GM18526 (cell line): ENCODE results near the gene MAP4.

Experiments used
- POLR2A ChIP-seq: IDR thresholded peaks from 3 replicates; pipeline ENCODE4 v1.6.1; 2011; ENCODE audit not compliant: insufficient read length; ENCODE audit errors: extremely low read depth

Gene MAP4

GRCh38 chr3:47950453-47951169 is 65.6 kb downstream of the MAP4 start:
- TF ChIP-seq POLR2A, result no peak

- TF ChIP-seq POLR2A, result no peak
These were observed 66.2 kb downstream of the MAP4 start for GRCh38 chr3:47949979-47950378.

GRCh38 chr3:47940232-47940631 is 76.0 kb downstream of the MAP4 start:
- no peak for TF ChIP-seq POLR2A

- no peak for TF ChIP-seq POLR2A
These were observed 83.8 kb downstream of the MAP4 start for GRCh38 chr3:47932421-47932820.

- TF ChIP-seq POLR2A, result no peak
These were observed 85.2 kb downstream of the MAP4 start for GRCh38 chr3:47930979-47931378.

- no peak for TF ChIP-seq POLR2A
These were observed 99.5 kb downstream of the MAP4 start for GRCh38 chr3:47916696-47917095.

GRCh38 chr3:47916201-47916600 is 100.0 kb downstream of the MAP4 start:
- TF ChIP-seq POLR2A, result no peak

- no peak for TF ChIP-seq POLR2A
These were observed 104.2 kb downstream of the MAP4 start for GRCh38 chr3:47912006-47912504.

GRCh38 chr3:47910777-47911440 is 105.3 kb downstream of the MAP4 start:
- no peak for TF ChIP-seq POLR2A

- TF ChIP-seq POLR2A, result no peak
These were observed 106.0 kb downstream of the MAP4 start for GRCh38 chr3:47910233-47910632.

GRCh38 chr3:47909607-47910006 is 106.6 kb downstream of the MAP4 start:
- no peak for TF ChIP-seq POLR2A

- TF ChIP-seq POLR2A, result no peak
These were observed 107.5 kb downstream of the MAP4 start for GRCh38 chr3:47908744-47909143.

- no peak for TF ChIP-seq POLR2A
These were observed 108.4 kb downstream of the MAP4 start for GRCh38 chr3:47907784-47908183.

GRCh38 chr3:47902746-47903145 is 113.5 kb downstream of the MAP4 start:
- TF ChIP-seq POLR2A, result no peak

GRCh38 chr3:47901280-47901833 is 114.9 kb downstream of the MAP4 start:
- TF ChIP-seq POLR2A, result no peak

GRCh38 chr3:47899495-47900108 is 116.6 kb downstream of the MAP4 start:
- no peak for TF ChIP-seq POLR2A
